ENCODE measurements around the gene AKT3.

Gene AKT3

DNA sequence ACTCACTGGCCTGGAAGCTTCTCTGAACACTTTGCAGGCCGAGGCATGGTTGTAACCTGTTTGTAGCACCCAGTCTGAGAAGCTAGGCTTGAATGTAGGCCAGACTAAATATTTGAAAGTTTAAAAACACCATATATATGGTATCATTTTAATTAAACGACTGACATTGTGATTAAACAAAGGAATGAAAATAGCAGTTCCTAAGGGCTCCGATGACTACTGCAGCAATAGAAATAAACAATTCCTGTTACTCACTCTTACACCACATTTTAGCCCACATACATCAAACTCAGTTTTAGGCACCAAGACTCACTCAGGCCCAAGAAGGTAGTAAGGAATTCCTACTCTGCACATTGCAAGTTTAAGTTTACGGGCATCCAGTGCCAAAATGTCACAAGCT lies 281.2 kb downstream of the AKT3 start:
- Histone ChIP-seq H3K27ac (no peak overlapping the region), H3K4me1 (peaks cover 0 to 11% (median 0%) of the 10 kb centered on the region in 4 donors), H3K27me3 (no peaks in the 10 kb centered on the region), H3K4me3 (no peak overlapping the region), H3K36me3 (peaks cover 0 to 32% (median 12%) of the 10 kb centered on the region in 3 donors), H3K9me3 (no peaks in the 10 kb centered on the region)
- DNase-seq: no peak
- TF ChIP-seq, protein P1, sequence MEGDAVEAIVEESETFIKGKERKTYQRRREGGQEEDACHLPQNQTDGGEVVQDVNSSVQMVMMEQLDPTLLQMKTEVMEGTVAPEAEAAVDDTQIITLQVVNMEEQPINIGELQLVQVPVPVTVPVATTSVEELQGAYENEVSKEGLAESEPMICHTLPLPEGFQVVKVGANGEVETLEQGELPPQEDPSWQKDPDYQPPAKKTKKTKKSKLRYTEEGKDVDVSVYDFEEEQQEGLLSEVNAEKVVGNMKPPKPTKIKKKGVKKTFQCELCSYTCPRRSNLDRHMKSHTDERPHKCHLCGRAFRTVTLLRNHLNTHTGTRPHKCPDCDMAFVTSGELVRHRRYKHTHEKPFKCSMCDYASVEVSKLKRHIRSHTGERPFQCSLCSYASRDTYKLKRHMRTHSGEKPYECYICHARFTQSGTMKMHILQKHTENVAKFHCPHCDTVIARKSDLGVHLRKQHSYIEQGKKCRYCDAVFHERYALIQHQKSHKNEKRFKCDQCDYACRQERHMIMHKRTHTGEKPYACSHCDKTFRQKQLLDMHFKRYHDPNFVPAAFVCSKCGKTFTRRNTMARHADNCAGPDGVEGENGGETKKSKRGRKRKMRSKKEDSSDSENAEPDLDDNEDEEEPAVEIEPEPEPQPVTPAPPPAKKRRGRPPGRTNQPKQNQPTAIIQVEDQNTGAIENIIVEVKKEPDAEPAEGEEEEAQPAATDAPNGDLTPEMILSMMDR (IDR thresholded peaks at IDR 0.05): no peak
- intact Hi-C loops (cut with DNase I; ENCODE audit: low total_unique reads): no loop called here

DNA sequence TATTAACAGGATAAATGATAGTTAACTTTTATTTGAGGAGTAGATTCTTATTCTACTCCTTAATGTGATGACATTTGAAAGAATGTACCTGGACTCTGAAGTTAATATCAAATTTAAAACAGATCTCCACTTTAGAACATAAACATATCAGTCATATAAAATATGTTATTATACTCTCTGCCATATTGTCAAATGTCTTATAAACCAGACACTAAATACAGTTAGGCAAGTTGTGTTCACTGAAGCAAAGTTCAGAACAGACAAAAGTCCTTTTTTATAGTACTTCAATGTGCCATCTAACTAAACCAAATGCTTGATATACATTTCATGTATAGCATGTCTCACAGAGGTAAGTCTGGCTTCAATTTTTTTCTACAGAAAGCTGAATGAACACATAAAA lies 285.2 kb downstream of the AKT3 start:
- peaks cover 24 to 35% (median 30%) of the 10 kb centered on the region in 3 donors for H3K36me3 ChIP-seq
- no peak for DNase-seq
- intact Hi-C loops (cut with DNase I; ENCODE audit: low total_unique reads): no loop called here
- H3K27ac ChIP-seq: no peak overlapping the region
- H3K27me3 ChIP-seq: no peaks in the 10 kb centered on the region
- peaks cover 0 to 11% (median 0%) of the 10 kb centered on the region in 4 donors for H3K4me1 ChIP-seq
- H3K4me3 ChIP-seq: no peak overlapping the region
- TF ChIP-seq, protein P1 (IDR thresholded peaks at IDR 0.05): no peak
- no peaks in the 10 kb centered on the region for H3K9me3 ChIP-seq

DNA sequence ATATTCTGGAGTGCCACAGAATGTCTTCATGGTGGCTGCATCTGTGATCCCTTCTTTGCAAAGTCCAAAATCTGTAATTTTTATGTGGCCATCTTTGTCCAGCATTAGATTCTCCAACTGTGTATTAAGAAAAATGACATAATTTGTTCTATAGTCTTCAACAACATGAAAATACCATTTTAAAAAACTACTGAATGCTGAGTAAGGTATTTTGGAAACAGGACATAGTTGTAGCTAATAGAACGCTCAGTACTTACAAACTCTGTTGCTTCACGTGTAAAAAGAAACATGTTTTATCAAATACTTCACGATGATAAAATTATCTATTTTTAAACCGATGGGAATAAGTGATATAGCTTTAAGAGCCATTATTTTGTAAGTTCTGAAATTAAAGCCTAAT lies 286.3 kb downstream of the AKT3 start:
- intact Hi-C loops (cut with DNase I; ENCODE audit: low total_unique reads): no loop called here
- H3K36me3 ChIP-seq: peaks cover 24 to 31% (median 27%) of the 10 kb centered on the region in 3 donors
- H3K9me3 ChIP-seq: no peaks in the 10 kb centered on the region
- no peaks in the 10 kb centered on the region for H3K27me3 ChIP-seq
- H3K4me1 ChIP-seq: peaks cover 0 to 7% (median 0%) of the 10 kb centered on the region in 4 donors
- no peak for DNase-seq
- no peak overlapping the region for H3K27ac ChIP-seq
- TF ChIP-seq, protein P1 (IDR thresholded peaks at IDR 0.05): no peak
- no peak overlapping the region for H3K4me3 ChIP-seq

DNA sequence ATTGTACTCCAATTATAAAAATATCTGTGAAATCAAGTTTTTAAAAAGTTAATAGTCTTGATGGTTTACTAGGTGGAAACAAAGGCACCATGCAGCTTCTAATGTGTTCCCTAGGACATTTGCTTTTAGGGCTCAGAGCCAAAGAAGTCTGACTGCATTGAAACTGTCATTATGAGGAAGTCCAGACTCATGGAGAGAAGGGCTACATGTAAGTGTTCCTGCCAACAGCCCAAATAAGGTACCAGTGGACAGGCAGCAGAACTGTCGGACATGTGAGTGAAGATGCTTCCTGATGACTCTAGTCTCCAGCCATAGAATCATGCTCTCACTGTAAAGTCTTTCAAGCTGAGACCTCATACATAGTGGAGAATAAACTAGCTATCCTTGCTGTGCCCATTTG lies 287.6 kb downstream of the AKT3 start:
- TF ChIP-seq, protein P1 (IDR thresholded peaks at IDR 0.05): no peak
- intact Hi-C loops (cut with DNase I; ENCODE audit: low total_unique reads): no loop called here

DNA sequence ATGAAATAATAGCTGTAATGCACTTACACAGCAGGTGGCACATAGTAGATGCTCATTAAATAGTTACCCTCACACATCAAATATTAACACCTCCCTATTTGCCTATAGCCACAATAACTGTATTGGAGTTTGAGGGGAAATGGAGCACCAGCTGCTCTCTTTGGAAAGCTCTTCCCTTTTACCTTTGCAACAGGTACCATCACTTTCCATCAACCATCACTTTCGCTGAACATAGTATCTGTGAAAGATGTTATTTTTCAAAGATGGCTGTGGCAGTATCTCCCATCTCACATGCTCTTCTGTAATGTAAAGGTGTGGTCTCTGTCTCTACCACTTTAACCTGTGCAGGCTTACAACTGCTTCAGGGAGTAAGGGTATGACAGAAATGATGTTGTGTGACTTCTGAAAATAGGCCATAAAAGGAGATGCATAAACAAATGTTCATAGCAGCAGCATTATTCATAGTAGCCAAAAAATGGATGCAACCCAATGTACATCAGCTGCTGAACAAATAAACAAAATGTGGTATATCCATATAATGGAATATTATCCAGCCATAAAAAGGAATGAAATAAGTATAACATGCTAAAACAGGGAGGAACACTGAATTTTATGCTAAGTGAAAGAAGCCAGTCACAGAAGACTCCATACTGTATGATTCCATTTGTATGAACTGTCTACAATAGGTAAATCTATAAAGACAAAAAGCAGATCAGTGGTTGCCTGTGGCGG lies 288.3 kb downstream of the AKT3 start:
- H3K9me3 ChIP-seq: no peaks in the 10 kb centered on the region
- H3K4me1 ChIP-seq: peaks cover 0 to 8% (median 0%) of the 10 kb centered on the region in 4 donors
- H3K4me3 ChIP-seq: no peak overlapping the region
- no peak for DNase-seq
- TF ChIP-seq, protein P1 (IDR thresholded peaks at IDR 0.05): no peak
- intact Hi-C loops (cut with DNase I; ENCODE audit: low total_unique reads): no loop called here
- no peak overlapping the region for H3K27ac ChIP-seq
- no peaks in the 10 kb centered on the region for H3K27me3 ChIP-seq
- peaks cover 23 to 31% (median 24%) of the 10 kb centered on the region in 3 donors for H3K36me3 ChIP-seq

More for the DNA sequence above, 287.6 kb downstream of the AKT3 start:
- DNase-seq: no peak
- peaks cover 24 to 31% (median 27%) of the 10 kb centered on the region in 3 donors for H3K36me3 ChIP-seq
- no peak overlapping the region for H3K27ac ChIP-seq
- H3K9me3 ChIP-seq: no peaks in the 10 kb centered on the region
- H3K27me3 ChIP-seq: no peaks in the 10 kb centered on the region
- H3K4me3 ChIP-seq: no peak overlapping the region
- H3K4me1 ChIP-seq: peaks cover 0 to 8% (median 0%) of the 10 kb centered on the region in 4 donors

Measured in tibial artery (tissue), 4 donors.